ENCODE measurements around the gene KCNN4. TPM values are rescaled to one million over a fixed set of nuclear protein-coding genes. Genes with fewer than 3 reads are reported as not detected.

KCNN4 gene
- total RNA-seq, 1 experiment from 2014 or later = 0.26 TPM

DNA sequence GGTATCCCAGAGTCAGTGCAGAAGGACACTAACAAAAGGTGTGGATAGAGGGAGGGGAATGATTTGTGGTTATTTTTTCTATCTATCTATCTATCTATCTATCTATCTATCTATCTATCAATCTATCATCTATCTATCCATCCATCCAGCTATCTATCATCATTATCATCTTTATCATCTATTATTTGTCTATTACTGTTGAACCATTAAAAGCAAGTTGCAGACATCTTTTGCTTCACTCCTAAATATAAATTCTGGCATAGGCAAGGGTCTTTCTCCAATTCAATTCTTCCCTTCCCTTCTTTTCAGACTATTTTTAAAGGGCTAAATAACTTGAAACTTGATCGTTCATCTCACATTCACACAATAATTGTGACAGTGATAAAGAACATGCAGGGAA is 31.5 kb upstream of the KCNN4 start:
- H2AK5ac ChIP-seq (ENCODE audit: insufficient read length, low read length) = no peak overlapping the region
- H2BK12ac ChIP-seq (ENCODE audit: insufficient read length, low read depth, low read length) = no peak overlapping the region
- peaks cover 5 to 12% of the 10 kb centered on the region in 2 experiments; a peak in 4 of 5 replicates for H3K9me3 Mint-ChIP-seq
- H4K8ac ChIP-seq (replicated peaks; ENCODE audit: insufficient read length, low read depth, low read length) = no peak overlapping the region
- H3K79me2 ChIP-seq (ENCODE audit: insufficient read depth, low read length) = no peaks in the 10 kb centered on the region
- no CpG with 5 or more reads among the region's 1 CpG for WGBS (ENCODE audit: extremely low coverage, insufficient read length, low lambda C conversion rate)
- no peak overlapping the region for H3K27ac Mint-ChIP-seq
- H2BK15ac ChIP-seq (ENCODE audit: low read depth, low read length) = no peak overlapping the region
- no peak overlapping the region for H3K4me3 Mint-ChIP-seq
- no peaks in the 10 kb centered on the region for H3K9me3 ChIP-seq (ENCODE audit: control insufficient read depth, low read depth, low read length)
- H2BK120ac ChIP-seq (ENCODE audit: low read depth, low read length, poor library complexity, severe bottlenecking) = no peak overlapping the region
- no peak overlapping the region for H2BK20ac ChIP-seq (ENCODE audit: low read depth, low read length, poor library complexity, severe bottlenecking)
- no peak overlapping the region for H3K23ac ChIP-seq (ENCODE audit: insufficient read length, low read depth, low read length)
- H3K27me3 ChIP-seq (ENCODE audit: insufficient read depth, low read length) = no peaks in the 10 kb centered on the region
- no peak overlapping the region for H3K4me2 ChIP-seq (ENCODE audit: insufficient read depth, insufficient read length, low read length)
- no peaks in the 10 kb centered on the region for H3K23me2 ChIP-seq (ENCODE audit: insufficient read length, low read depth, low read length, poor library complexity, severe bottlenecking)
- no peaks in the 10 kb centered on the region for H4K20me1 ChIP-seq (ENCODE audit: control insufficient read depth, insufficient read depth, insufficient read length)
- H4K5ac ChIP-seq (ENCODE audit: insufficient read length, low read depth, low read length) = no peak overlapping the region
- no peaks in the 10 kb centered on the region for H3K36me3 Mint-ChIP-seq (ENCODE audit: insufficient read depth in 1 of 3, low read depth in 3 of 3)
- H3K27ac ChIP-seq (ENCODE audit: insufficient read length, low read depth, low read length) = no peak overlapping the region
- H3K4ac ChIP-seq (ENCODE audit: low read depth, low read length) = no peak overlapping the region
- H3K14ac ChIP-seq (ENCODE audit: insufficient read depth, low read length) = no peak overlapping the region
- no peak overlapping the region for H3T11ph ChIP-seq (ENCODE audit: low read length)
- peaks cover 28% of the 10 kb centered on the region for H3K27me3 Mint-ChIP-seq (ENCODE audit: low read depth)
- TF ChIP-seq, protein P1, sequence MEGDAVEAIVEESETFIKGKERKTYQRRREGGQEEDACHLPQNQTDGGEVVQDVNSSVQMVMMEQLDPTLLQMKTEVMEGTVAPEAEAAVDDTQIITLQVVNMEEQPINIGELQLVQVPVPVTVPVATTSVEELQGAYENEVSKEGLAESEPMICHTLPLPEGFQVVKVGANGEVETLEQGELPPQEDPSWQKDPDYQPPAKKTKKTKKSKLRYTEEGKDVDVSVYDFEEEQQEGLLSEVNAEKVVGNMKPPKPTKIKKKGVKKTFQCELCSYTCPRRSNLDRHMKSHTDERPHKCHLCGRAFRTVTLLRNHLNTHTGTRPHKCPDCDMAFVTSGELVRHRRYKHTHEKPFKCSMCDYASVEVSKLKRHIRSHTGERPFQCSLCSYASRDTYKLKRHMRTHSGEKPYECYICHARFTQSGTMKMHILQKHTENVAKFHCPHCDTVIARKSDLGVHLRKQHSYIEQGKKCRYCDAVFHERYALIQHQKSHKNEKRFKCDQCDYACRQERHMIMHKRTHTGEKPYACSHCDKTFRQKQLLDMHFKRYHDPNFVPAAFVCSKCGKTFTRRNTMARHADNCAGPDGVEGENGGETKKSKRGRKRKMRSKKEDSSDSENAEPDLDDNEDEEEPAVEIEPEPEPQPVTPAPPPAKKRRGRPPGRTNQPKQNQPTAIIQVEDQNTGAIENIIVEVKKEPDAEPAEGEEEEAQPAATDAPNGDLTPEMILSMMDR (conservative IDR thresholded peaks at IDR 0.05) = no peak
- H2AFZ ChIP-seq (ENCODE audit: low read length) = no peak overlapping the region
- H3K56ac ChIP-seq (ENCODE audit: insufficient read length, low read depth, low read length) = no peak overlapping the region
- DNase-seq = no peak
- H3K79me1 ChIP-seq (ENCODE audit: insufficient read depth, low read depth, low read length, poor library complexity, severe bottlenecking) = no peaks in the 10 kb centered on the region
- no peak overlapping the region for H4K91ac ChIP-seq (ENCODE audit: insufficient read length, low read depth, low read length)
- H3K18ac ChIP-seq (ENCODE audit: insufficient read length, low read depth, low read length) = no peak overlapping the region
- no peak overlapping the region for H3K9ac ChIP-seq (ENCODE audit: extremely low read depth, insufficient read length, low read length)
- no peak overlapping the region for H2BK5ac ChIP-seq (ENCODE audit: insufficient read length, low read length)
- H3K4me1 Mint-ChIP-seq = peaks cover 0 to 2% of the 10 kb centered on the region in 2 experiments; a peak in 2 of 4 replicates
- H3K4me1 ChIP-seq (ENCODE audit: insufficient read depth, low read length) = no peaks in the 10 kb centered on the region
